ENCODE data around the gene FBLIM1.

- no peak for TF ChIP-seq CTCF (IDR thresholded peaks at IDR 0.05; ENCODE audit: low read depth, low read length)
- no peak for TF ChIP-seq POLR2A (IDR thresholded peaks at IDR 0.05; ENCODE audit: extremely low read depth, insufficient read length)
- no peak for TF ChIP-seq MAX (IDR thresholded peaks at IDR 0.05; ENCODE audit: low read depth, low read length)
- TF ChIP-seq MYC (IDR thresholded peaks at IDR 0.05; ENCODE audit: low read depth, low read length) = no peak
These were observed 21.7 kb upstream of the FBLIM1 start for GRCh38 chr1:15736892-15737261.
